SK-N-MC (cell line): Measurements from ENCODE around the gene TBL1XR1.

Source experiments
- EZH2 ChIP-seq: fragments of 200-600 bp; sonication (generic); IDR thresholded peaks from one replicate; pipeline ENCODE4 v1.6.1; 2017; ENCODE audit warnings: antibody characterized with exemption
- FOXP2 ChIP-seq: optimal IDR thresholded peaks from 2 replicates; pipeline ENCODE3; 2011; ENCODE audit warnings: mild to moderate bottlenecking, moderate library complexity; ENCODE audit not compliant: insufficient read depth; ENCODE audit errors: extremely low read length, control extremely low read depth
- POLR2AphosphoS5 ChIP-seq: IDR thresholded peaks from 2 replicates; pipeline ENCODE4 v1.6.1; 2012; ENCODE audit warnings: mild to moderate bottlenecking, low read depth, low read length, borderline replicate concordance

DNA sequence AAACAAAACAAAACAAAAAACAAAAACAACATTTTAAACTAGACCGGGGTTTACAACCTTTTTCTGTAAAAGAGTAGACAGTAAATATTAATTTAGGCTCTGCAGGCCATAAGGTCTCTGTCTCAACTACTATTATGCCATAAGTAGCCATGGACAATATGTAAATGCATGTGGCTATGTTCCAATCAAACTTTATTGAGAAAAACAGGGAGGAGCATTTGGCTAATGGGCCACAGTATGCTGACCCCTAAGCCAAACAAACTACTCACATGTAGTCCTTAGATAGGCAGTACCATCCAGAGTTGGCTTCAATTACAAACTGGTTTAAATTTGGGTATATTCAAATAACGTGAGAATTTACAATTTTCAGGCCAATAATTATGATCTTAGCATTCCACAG lies 144.2 kb downstream of the TBL1XR1 start:
- TF ChIP-seq EZH2 (no peak), POLR2AphosphoS5 (no peak), FOXP2 (no peak)
